ENCODE data around the gene NKD1. TPM values are rescaled to one million over a fixed set of nuclear protein-coding genes. Genes with fewer than 3 reads are reported as not detected.

Gene NKD1
- total RNA-seq, 4 donors from 2014 or later: 3.5 to 48.1 (median 8.9) TPM

- no peaks in the 10 kb centered on the region for H3K9me3 ChIP-seq
- H3K4me3 ChIP-seq: no peak overlapping the region
- TF ChIP-seq CTCF (IDR thresholded peaks at IDR 0.05): no peak
- TF ChIP-seq POLR2A (IDR thresholded peaks at IDR 0.05): no peak
- intact Hi-C loops (cut with DNase I; ENCODE audit: low total_unique reads): no loop called here
- DNase-seq: no peak
- no peaks in the 10 kb centered on the region for H3K36me3 ChIP-seq
- H3K27me3 ChIP-seq: no peaks in the 10 kb centered on the region
- H3K27ac ChIP-seq: no peak overlapping the region
- H3K4me1 ChIP-seq: no peaks in the 10 kb centered on the region
Measured at GRCh38 chr16:50565428-50565827, 17.2 kb downstream of the NKD1 start.

- H3K27ac ChIP-seq: no peak overlapping the region
- no peaks in the 10 kb centered on the region for H3K36me3 ChIP-seq
- intact Hi-C loops (cut with DNase I; ENCODE audit: low total_unique reads): no loop called here
- no peak for DNase-seq
- H3K9me3 ChIP-seq: no peaks in the 10 kb centered on the region
- H3K27me3 ChIP-seq: no peaks in the 10 kb centered on the region
- no peak overlapping the region for H3K4me3 ChIP-seq
- H3K4me1 ChIP-seq: no peaks in the 10 kb centered on the region
- TF ChIP-seq POLR2A (IDR thresholded peaks at IDR 0.05): no peak
- TF ChIP-seq CTCF (IDR thresholded peaks at IDR 0.05): no peak
Measured at GRCh38 chr16:50566014-50566962, 18.1 kb downstream of the NKD1 start.

- H3K4me1 ChIP-seq: peaks cover 0 to 3% of the 10 kb centered on the region in 2 donors
- TF ChIP-seq CTCF (IDR thresholded peaks at IDR 0.05): no peak
- no peak for TF ChIP-seq POLR2A (IDR thresholded peaks at IDR 0.05)
- intact Hi-C loops (cut with DNase I; ENCODE audit: low total_unique reads): no loop called here
- no peaks in the 10 kb centered on the region for H3K9me3 ChIP-seq
- no peak overlapping the region for H3K4me3 ChIP-seq
- no peak for DNase-seq
- no peaks in the 10 kb centered on the region for H3K27me3 ChIP-seq
- H3K27ac ChIP-seq: peak overlapping the region; percentile 63 to 66
- no peaks in the 10 kb centered on the region for H3K36me3 ChIP-seq
Measured at GRCh38 chr16:50567651-50568050, 19.5 kb downstream of the NKD1 start.

GRCh38 chr16:50568187-50568815, 20.1 kb downstream of the NKD1 start:
- peaks cover 0 to 4% of the 10 kb centered on the region in 2 donors for H3K4me1 ChIP-seq

More at GRCh38 chr16:50568187-50568815, 20.1 kb downstream of the NKD1 start:
- Histone ChIP-seq H3K27ac (peak overlapping the region; percentile 63 to 66), H3K9me3 (no peaks in the 10 kb centered on the region), H3K27me3 (no peaks in the 10 kb centered on the region), H3K4me3 (no peak overlapping the region), H3K36me3 (no peaks in the 10 kb centered on the region)
- intact Hi-C loops (cut with DNase I; ENCODE audit: low total_unique reads): no loop called here
- TF ChIP-seq POLR2A (IDR thresholded peaks at IDR 0.05) (no peak), CTCF (IDR thresholded peaks at IDR 0.05) (no peak)
- DNase-seq: peak in 1 of 2 donors; percentile 49

All from uterus (tissue), 4 donors.